GM19467 (cell line): ENCODE measurements around the gene TRAF3.
"Not testable (repeated sequence)": the region's sequence is repeated elsewhere in the genome, so short reads cannot be mapped to it uniquely, and the experiment has no call there.

ENCODE experiments used
- ATAC-seq: cut with Tn5 transposase; IDR thresholded peaks from one replicate; pipeline ENCODE4 v1.9.1; 2021; ENCODE audit warnings: mild to moderate bottlenecking, moderate library complexity; ENCODE audit not compliant: unreplicated experiment

The TRAF3 gene

DNA sequence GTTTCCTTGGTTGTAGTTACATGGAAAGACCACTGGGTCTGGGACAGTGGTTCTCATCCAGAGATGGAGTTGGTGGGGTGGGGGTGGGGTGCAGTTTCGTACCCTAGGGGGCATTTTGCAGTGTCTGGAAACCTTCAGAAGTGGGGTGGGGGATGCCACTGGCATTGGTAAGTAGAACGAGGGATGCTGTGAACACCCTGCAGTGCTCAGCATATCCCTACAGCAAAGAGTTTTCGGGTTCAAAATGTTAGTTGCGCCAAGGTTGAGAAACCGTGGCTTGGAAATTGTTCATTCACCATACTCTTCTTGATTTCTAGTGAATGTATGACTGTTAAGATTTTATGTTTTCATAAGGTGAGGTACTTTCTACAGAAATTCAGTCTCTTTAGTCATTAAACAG, 28.7 kb downstream of the TRAF3 start:
- ATAC-seq: no peak

- ATAC-seq: no peak
Observed at GRCh38 chr14:102806447-102806846, 29.2 kb downstream of the TRAF3 start.

DNA sequence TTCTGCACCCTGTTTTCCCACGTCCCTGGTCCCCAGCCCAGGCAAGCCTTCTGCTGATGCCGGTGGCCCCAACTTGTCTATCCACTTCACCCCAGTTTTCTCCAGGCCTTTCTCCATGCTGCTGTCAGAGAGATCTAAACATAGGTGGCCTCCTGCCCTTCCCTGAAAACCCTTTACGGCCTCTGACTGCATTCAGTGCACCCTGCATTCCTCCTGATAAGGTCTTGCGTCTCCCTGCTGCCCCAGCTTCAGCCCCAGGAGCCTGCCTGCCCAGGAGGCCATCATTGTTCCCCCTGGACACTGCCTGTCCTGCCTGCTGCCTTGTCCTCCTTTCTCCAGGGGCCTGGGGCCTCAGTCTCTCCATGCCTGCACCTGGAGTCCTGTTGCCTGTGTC, 29.8 kb downstream of the TRAF3 start:
- ATAC-seq: no peak

- no peak for ATAC-seq
Observed at GRCh38 chr14:102809870-102810269, 32.6 kb downstream of the TRAF3 start.

DNA sequence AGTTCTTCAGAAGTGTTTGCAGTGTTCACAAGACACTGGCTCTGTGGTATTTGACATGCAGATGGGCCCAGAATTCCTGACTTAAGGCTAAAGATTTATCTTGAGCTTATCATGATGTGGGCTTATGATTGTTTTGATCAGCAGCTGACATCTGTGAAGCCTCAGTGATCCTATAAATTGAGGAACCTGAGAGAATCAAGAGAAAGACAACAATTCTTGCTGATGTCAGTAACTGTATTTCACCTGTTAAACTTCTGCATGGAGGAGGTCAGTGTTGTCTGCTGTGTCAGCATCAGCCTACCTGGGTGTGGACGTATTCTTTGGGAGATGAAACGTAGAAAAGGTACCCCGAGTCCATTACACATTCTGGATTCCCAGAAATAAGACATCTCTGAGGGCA, 33.3 kb downstream of the TRAF3 start:
- ATAC-seq: no peak

DNA sequence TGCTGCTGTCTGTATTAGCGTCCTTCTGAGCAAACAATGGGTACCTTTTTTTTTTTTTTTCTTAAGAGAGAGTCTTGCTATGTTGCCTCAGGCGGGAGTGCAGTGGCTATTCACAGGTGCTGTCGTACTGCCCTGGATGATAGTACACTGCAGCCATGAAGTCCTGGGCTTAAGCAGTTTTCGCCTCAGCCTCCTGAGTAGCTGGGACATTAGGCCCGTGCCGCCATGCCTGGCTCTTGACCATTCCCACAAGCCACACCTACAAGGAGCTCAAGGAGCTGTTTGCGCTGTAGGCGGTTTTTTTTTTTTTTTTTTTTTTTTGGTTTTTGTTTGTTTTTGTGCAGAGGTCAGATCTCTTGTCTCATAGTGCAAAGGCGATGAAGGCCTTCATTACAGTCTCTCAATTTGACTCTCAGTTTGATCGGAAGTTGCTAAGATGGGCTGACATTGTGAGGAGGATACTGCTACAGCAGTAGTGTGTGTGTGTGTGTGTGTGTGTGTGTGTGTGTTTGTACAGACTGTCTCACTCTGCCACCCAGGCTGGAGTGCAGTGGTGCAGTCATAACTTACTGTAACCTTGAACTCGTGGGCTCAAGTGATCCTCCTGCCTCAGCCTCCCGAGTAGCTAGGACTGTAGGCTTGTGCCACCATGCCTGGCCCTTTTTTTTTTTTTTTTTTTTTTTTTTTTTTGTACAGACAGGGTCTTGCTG, 34.2 kb downstream of the TRAF3 start:
- no peak for ATAC-seq

DNA sequence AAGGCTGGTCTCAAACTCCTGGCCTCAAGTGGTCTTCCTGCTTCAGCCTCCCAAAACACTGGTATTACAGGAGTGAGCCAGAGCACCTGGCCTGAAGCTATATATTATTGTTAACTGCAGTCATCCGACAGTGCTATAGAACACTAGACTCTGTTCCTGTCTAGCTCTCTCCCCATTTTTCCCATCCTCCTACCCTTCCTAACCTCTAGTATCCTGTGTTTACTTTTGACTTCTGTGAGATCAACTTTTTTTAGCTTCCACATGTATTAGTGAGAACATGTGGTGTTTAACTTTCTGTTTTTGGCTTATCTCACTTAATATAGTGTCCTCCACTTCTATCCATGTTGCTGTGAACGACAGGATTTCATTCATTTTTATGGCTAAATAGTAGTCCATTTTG, 34.7 kb downstream of the TRAF3 start:
- ATAC-seq: no peak

DNA sequence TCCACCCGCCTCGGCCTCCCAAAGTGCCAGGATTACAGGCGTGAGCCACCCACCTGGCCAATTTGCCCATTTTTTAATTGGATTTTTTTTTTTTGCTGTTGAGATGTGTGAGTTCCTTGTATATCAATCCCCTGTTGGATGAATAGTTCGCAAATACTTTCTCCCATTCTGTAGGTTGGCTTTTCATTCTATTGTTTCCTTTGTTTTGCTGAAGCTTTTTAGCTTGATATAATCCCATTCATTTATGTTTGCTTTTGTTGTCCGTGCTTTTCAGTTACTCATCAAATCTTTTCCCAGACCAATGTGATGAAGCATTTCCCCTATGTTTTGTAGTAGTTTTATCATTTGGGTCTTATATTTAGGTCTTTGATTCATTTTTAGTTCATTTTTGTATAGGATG, 36.4 kb downstream of the TRAF3 start:
- no peak for ATAC-seq

GRCh38 chr14:102817318-102817717, 40.1 kb downstream of the TRAF3 start:
- no peak for ATAC-seq

DNA sequence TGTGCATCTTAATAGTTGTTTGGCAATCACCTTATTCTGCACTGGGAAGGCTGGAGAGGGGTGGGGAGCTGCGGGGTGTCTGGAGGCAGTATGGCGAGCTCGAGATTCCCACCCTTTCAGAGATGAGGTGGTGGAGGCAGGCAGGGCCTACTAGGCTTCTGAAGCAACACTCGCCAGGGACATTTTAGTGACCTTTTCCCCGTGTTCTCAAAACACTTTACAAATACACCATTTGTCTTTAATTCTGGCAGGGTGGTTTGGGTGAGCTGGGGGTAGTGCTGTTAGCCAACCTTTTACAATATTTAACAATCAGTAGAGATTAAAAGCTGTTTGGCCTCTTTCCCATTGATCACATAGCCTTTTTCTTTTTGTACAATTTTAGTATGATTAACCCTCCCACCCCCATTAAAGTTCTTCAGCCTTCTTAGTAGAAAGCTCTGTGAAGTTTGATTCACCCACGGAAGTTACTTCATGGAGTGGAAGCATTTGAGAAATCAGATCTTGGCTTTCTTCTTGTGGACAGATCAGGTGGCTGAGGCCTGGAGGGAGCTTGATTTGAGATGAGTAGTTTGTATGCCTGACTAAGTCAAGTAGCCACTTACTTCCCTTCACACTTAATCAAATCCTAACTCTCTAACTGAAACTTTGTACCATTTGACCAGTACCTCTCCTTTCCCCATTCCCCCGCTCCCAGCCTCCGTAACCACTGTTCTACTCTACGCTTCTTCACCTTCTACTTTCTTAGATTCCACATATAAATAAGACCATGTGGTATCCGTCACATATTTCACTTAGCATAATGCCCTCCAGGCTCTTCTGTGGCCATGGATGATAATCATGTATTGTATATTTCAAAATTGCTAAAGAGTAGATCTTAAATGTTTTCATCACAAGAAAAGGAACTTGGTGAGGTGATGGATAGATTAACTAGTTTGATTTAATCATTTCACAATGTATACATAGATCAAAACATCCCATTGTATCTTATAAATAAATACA, 41.0 kb downstream of the TRAF3 start:
- ATAC-seq: no peak

DNA sequence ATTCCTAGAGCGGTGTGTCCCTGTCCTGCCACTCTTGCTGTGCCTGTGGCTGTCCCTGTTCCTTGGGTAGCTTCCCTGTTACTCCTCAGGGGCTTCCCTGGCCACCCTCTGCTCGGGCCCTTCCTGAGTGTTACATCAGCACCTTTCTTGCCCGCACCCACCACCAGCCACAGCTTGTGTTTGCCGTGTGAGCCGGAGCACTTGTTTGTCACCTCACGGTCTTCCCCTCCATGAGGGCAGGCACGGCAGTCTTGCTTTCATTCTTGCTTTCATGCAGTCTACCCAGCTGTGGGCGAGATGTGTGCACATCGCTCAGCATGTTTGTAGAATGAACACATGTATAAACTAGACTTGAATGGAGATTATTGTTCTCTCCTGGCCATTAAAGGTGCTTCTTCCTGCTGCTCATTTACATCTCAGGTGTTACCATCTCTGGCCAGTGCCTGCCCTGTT, 42.0 kb downstream of the TRAF3 start:
- peak; percentile 58 for ATAC-seq

GRCh38 chr14:102819747-102820330, 42.6 kb downstream of the TRAF3 start:
- no peak for ATAC-seq

- no peak for ATAC-seq
Observed at GRCh38 chr14:102821252-102821651, 44.0 kb downstream of the TRAF3 start.

GRCh38 chr14:102822311-102822863, 45.1 kb downstream of the TRAF3 start:
- ATAC-seq: no peak

GRCh38 chr14:102822887-102823286, 45.6 kb downstream of the TRAF3 start:
- not testable (repeated sequence) for ATAC-seq

DNA sequence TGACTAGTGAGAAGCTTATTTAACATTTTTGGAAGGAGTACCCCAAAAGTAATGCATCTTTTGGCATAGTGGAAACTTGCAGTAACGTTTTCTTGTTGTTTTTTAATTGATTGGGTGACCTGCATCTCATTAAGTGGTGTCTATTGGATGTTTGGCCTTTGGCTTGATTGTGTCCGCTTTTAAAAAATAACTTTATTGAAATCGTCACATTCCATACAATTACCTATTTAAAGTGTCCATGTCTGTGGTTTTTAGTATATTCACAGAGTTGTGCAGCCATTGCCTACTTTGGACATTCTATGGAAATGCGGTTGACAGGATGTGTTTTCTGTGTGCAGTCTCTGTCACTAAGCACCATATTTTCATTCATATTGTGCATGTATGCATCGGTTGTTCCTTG, 46.3 kb downstream of the TRAF3 start:
- ATAC-seq: no peak

- ATAC-seq: no peak
Observed at GRCh38 chr14:102824832-102825231, 47.6 kb downstream of the TRAF3 start.

DNA sequence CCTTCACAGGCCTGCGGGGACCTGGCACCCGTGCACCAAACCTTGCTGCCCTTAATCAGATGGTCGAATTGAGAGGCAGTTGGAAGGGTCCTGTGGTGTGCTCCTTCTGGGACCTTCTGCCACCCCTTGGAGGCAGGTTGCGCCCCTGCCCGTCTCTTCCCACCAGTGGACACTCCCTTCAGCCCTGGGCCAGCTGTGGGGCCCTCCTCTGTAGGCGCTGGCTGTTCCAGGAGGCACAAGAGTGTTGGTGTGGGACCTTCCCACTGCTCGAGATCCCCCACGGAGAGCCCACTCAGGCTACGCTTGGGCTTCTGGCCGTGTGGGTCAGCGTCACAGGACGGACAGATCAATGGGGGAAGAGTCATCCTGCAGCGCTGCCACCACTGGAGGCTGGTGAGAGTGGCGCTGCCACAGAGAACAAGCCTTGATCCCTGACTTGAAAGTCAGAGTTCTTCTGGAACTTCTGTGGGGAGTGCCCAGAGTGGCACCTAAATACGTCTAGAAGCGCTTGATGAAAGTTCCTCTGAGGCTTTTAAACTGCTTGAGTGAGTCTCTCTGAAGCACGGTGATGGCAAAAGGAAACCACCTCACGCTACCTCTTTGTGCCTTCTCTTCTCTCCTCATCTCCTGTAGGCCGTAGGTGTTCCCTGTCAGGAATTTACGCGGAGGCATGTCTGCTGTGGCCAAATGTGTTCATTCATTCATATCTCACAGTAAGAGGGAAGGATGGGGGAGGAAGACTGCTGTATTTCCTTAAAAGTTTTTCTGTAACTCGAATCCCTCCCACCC, 48.3 kb downstream of the TRAF3 start:
- ATAC-seq: no peak

GRCh38 chr14:102826161-102826560, 48.9 kb downstream of the TRAF3 start:
- no peak for ATAC-seq
